ENCODE data around the gene PEX11G.
A peak's percentile ranks its signal among the peaks of the same experiment; 100 is the strongest.

Gene PEX11G

GRCh38 chr19:7521551-7522071, 32.8 kb upstream of the PEX11G start:
- no peak for DNase-seq

GRCh38 chr19:7520131-7521051, 31.6 kb upstream of the PEX11G start:
- no peak for DNase-seq

- no peak for DNase-seq
Observed at GRCh38 chr19:7519361-7520130, 30.7 kb upstream of the PEX11G start.

GRCh38 chr19:7516878-7517277, 28.0 kb upstream of the PEX11G start:
- DNase-seq: no peak

- no peak for DNase-seq
Observed at GRCh38 chr19:7516333-7516732, 27.5 kb upstream of the PEX11G start.

- peak; percentile 59 for DNase-seq
Observed at GRCh38 chr19:7515645-7516151, 26.9 kb upstream of the PEX11G start, which contains the start of gene ZNF358. Gene ZNF358, plus strand, starts transcription at chr19:7516103. Its CDS starts 3,140 bp downstream, at chr19:7519243.

- no peak for DNase-seq
Observed at GRCh38 chr19:7515110-7515644, 26.3 kb upstream of the PEX11G start.

- no peak for DNase-seq
Observed at GRCh38 chr19:7513809-7514642, 25.2 kb upstream of the PEX11G start.

- no peak for DNase-seq
Observed at GRCh38 chr19:7512400-7512851, 23.6 kb upstream of the PEX11G start.

- DNase-seq: no peak
Observed at GRCh38 chr19:7509625-7510024, 20.8 kb upstream of the PEX11G start.

- DNase-seq: no peak
Observed at GRCh38 chr19:7507884-7508283, 19.0 kb upstream of the PEX11G start.

GRCh38 chr19:7506385-7507328, 17.8 kb upstream of the PEX11G start:
- peak; percentile 90 for DNase-seq

GRCh38 chr19:7505682-7506384, 17.0 kb upstream of the PEX11G start:
- DNase-seq: peak; percentile 88

GRCh38 chr19:7505288-7505681, 16.4 kb upstream of the PEX11G start:
- DNase-seq: peak; percentile 44

- no peak for DNase-seq
Observed at GRCh38 chr19:7504684-7505083, 15.8 kb upstream of the PEX11G start.

- DNase-seq: no peak
Observed at GRCh38 chr19:7502552-7502951, 13.7 kb upstream of the PEX11G start.

GRCh38 chr19:7500811-7501450, 12.1 kb upstream of the PEX11G start:
- peak; percentile 80 for DNase-seq

- DNase-seq: no peak
Observed at GRCh38 chr19:7497292-7497691, 8.5 kb upstream of the PEX11G start.

GRCh38 chr19:7494416-7495098, 5.7 kb upstream of the PEX11G start:
- no peak for DNase-seq
